ENCODE results near the gene CCL28. TPM values are rescaled to one million over a fixed set of nuclear protein-coding genes. Genes with fewer than 3 reads are reported as not detected.

CCL28 gene
- total and polyA plus RNA-seq, 10 of the 15 experiments (the other 5 are each of a cell fraction or from before 2014, with no cell fraction given): 1.5 to 7.5 (median 4.4) TPM

DNA sequence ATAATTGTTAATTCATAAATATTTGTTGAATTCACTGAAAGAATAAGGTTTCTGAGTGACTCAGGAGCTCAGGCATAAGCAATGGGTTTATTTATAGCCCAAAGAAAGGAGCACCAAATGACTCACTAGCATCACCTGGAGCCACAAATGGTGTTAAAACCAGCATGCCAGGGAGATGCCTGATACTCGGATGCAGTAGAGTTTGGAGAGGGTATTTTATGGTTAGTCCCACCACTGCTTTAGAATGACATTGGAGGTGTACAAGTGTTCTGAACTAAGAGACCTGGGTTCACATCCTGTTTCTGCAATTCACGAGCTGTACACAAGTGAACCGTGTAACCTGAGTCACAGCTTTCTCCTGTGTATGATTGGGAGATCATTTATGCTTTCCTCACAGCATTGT, 25.2 kb downstream of the CCL28 start:
- TF ChIP-seq SMC3 (IDR thresholded peaks at IDR 0.05; ENCODE audit: borderline replicate concordance, low read length) (peak; percentile 22; the same call in 1 of the 2 replicates), ZZZ3 (IDR thresholded peaks at IDR 0.05; ENCODE audit: control insufficient read depth, insufficient read length, low read depth) (no peak), SPI1 (IDR thresholded peaks at IDR 0.05; ENCODE audit: borderline replicate concordance, insufficient read depth, low read depth, low read length) (0 out of 2 replicates have a peak, but pooled peaks have one; percentile 13), RUNX3 (IDR thresholded peaks at IDR 0.05; ENCODE audit: low read length) (peak; percentile 72), MEF2A (IDR thresholded peaks at IDR 0.05; ENCODE audit: insufficient read depth, low read depth, low read length) (peak; percentile 73), TCF7 (IDR thresholded peaks at IDR 0.05; ENCODE audit: borderline replicate concordance) (no peak), RAD21 (IDR thresholded peaks at IDR 0.05; ENCODE audit: insufficient read depth, low read depth, low read length) (peak; percentile 34), NR2C1 (IDR thresholded peaks at IDR 0.05) (no peak), MEF2B (IDR thresholded peaks at IDR 0.05; ENCODE audit: partially characterized antibody, poor library complexity, severe bottlenecking) (peak; percentile 48), IRF4 (IDR thresholded peaks at IDR 0.05; ENCODE audit: low read depth, low read length) (peak; percentile 54; the same call in 1 of the 2 replicates), EED (IDR thresholded peaks at IDR 0.05; ENCODE audit: low read depth) (peak; percentile 41; the same call in 1 of the 2 replicates), JUNB (IDR thresholded peaks at IDR 0.05) (peak; percentile 67)
- TF ChIP-seq, protein P1, sequence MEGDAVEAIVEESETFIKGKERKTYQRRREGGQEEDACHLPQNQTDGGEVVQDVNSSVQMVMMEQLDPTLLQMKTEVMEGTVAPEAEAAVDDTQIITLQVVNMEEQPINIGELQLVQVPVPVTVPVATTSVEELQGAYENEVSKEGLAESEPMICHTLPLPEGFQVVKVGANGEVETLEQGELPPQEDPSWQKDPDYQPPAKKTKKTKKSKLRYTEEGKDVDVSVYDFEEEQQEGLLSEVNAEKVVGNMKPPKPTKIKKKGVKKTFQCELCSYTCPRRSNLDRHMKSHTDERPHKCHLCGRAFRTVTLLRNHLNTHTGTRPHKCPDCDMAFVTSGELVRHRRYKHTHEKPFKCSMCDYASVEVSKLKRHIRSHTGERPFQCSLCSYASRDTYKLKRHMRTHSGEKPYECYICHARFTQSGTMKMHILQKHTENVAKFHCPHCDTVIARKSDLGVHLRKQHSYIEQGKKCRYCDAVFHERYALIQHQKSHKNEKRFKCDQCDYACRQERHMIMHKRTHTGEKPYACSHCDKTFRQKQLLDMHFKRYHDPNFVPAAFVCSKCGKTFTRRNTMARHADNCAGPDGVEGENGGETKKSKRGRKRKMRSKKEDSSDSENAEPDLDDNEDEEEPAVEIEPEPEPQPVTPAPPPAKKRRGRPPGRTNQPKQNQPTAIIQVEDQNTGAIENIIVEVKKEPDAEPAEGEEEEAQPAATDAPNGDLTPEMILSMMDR (IDR thresholded peaks at IDR 0.05 in 2 of 3, conservative IDR thresholded peaks at IDR 0.05 in 1 of 3; ENCODE audit: control insufficient read depth in 2 of 3, extremely low read depth in 1 of 3, insufficient read depth in 1 of 3, low read depth in 3 of 3, low read length in 3 of 3): peak in 2 of 3 experiments; percentile 7 to 49; a peak in 3 of 6 replicates
- FAIRE-seq: no peak

More for the DNA sequence above, 25.2 kb downstream of the CCL28 start:
- intact Hi-C loops (cut with micrococcal nuclease; ENCODE audit: unreplicated experiment): loop anchor here (10.0 kb wide), 1 partner anchor 312 kb away; no protein-coding TSS in a partner anchor
- WGBS (ENCODE audit: insufficient coverage, insufficient replicate concordance, low lambda C conversion rate, missing lambda C conversion rate): 0% methylated on average over 3 of the region's 3 CpGs
- SMC1A ChIA-PET (ENCODE audit: uncharacterized antibody, unreplicated experiment): interaction anchor here (0.7 to 4.4 kb wide), 11 partner anchors 9 to 280 kb away, joined by 3 to 31 read pairs (median 4); partner anchors contain the start of gene HMGCS1
- no TSS peak for BruUV-seq (replicated peaks)
- in situ Hi-C loops (cut with MboI): loop anchor here (5.0 to 10.0 kb wide), 4 partner anchors 160 to 482 kb away; no protein-coding TSS in a partner anchor
- Histone ChIP-seq H3K4me2 (ENCODE audit: control insufficient read depth, insufficient read depth) (no peak overlapping the region; the same call in 1 of the 2 replicates), H3K27ac (ENCODE audit: control insufficient read depth, insufficient read depth) (no peak overlapping the region), H3K9ac (ENCODE audit: control insufficient read depth, insufficient read depth, low read length) (no peak overlapping the region), H3K9me3 (replicated peaks; ENCODE audit: control insufficient read depth, insufficient read depth, low read length) (no peaks in the 10 kb centered on the region), H3K79me2 (ENCODE audit: control insufficient read depth, insufficient read depth, low read length) (no peaks in the 10 kb centered on the region), H3K4me1 (ENCODE audit: control insufficient read depth, insufficient read depth, low read length) (peaks cover 8% of the 10 kb centered on the region), H3K27me3 (replicated peaks in 1 of 2; ENCODE audit: control insufficient read depth in 2 of 2, insufficient read depth in 2 of 2, low read length in 1 of 2) (no peaks in the 10 kb centered on the region), H3K36me3 (ENCODE audit: control insufficient read depth in 2 of 2, insufficient read depth in 2 of 2, low read length in 1 of 2) (no peaks in the 10 kb centered on the region), H3K4me3 (no peak overlapping the region), H4K20me1 (ENCODE audit: control insufficient read depth, insufficient read depth) (no peaks in the 10 kb centered on the region), H2AFZ (ENCODE audit: control insufficient read depth, low read depth, low read length) (peak overlapping the region; percentile 34)
- DNase-seq (ENCODE audit: low read depth, low spot score): peak; percentile 20
- RAD21 ChIA-PET (ENCODE audit: unreplicated experiment): interaction anchor here (0.7 to 2.0 kb wide), 9 partner anchors 73 to 478 kb away, joined by 3 to 13 read pairs (median 4); partner anchors contain the start of gene TMEM267
- peak; percentile 75 for ATAC-seq
- POLR2A ChIA-PET: interaction anchor here (0.5 to 2.2 kb wide), 4 partner anchors 73 to 1463 kb away, joined by 3 to 6 read pairs (median 5); partner anchors contain the start of genes HMGCS1 and TMEM267
- CTCF ChIA-PET: interaction anchor here (0.6 to 9.1 kb wide), 17 partner anchors 13 to 497 kb away, joined by 3 to 124 read pairs (median 4); no protein-coding TSS in a partner anchor
